Stimulated activated CD8-positive, alpha-beta memory T cell treated with anti-CD3 and anti-CD28 coated beads, Interleukin-12 subunit alpha, Interleukin-12 subunit beta, amount 100 ng/mL, for 1 hour (primary cell): ENCODE data around the gene BICDL2.

Experiments used
- DNase-seq: peaks from one replicate; pipeline ENCODE4 v3.0.0-alpha.2; 2020; ENCODE audit warnings: low read depth

BICDL2 gene

GRCh38 chr16:3023669-3024478 is 12.9 kb downstream of the BICDL2 start, which contains the start of the genes HCFC1R1 and THOC6:
Gene HCFC1R1 (minus strand): TSS chr16:3023942. CDS start chr16:3023941, 1 bp downstream.
Gene THOC6 (plus strand): TSS chr16:3024035. CDS start chr16:3024327, 292 bp downstream.
- DNase-seq, result peak; percentile 90

DNA sequence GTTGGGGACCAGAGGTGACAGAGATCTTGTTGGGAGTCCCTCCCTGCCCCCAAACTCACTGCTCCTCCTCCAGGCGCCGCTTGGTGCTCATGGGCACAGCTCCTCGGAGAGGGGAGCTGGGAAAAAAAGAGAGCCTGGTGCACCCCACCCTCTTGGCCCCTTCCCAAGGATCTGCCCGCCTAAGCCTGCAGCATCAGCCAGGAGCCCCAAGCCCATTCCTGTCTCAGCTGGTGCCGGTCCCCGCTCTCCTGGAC is 13.4 kb downstream of the BICDL2 start:
- no peak for DNase-seq

DNA sequence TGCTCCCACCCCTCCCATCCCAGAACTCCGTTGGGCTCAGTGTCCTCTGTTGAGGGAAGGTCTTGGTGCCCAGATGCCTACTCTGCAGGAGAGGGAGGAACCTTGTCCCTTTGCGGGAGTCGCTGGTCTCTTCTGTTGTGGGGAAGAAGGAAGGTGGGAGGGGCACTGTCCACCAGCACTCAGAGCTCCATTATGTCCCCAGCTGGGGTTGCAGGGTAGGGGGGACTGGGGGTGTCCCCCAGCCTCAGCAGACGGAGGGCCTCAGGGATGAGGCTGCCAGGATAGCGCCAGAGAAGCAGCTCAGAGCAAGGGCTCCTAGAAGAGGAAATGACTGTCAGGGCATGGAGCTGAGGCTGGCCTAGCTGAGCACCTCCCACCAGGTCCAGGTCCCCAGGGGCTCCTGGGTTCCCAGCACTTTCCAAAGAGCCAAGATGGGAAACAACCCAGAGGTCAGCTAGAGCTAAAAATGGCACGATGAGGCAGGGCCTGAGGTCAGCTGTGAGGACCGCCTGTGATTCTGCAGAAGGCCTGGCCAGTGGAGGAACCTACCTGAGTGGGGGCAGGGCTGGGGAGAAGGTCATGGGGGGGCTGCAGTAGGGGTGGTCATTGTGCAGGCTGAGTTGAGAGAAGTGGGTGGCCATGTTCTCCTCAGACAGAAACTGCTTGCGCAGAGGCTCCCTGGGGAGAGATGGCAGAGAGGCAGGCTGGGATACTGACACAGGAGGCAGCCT is 13.9 kb downstream of the BICDL2 start:
- DNase-seq, result no peak

DNA sequence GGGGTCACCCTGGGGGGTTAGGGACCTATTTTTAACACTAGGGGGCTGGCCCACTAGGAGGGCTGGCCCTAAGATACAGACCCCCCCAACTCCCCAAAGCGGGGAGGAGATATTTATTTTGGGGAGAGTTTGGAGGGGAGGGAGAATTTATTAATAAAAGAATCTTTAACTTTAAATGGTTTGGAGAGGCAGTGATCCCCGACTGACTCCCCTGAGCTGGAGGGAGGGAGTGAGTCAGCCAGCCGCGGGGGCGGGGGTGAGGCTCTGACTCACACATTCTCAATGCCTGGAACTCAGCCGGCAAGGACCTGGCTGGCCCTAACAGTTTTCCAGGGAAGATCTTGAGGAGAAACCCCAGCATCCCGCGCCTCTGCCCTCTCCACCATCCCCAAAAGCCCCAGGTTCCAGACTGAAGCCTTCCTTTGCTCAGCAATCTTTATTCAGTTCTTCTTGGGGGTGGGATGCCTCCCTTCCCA is 14.5 kb downstream of the BICDL2 start:
- DNase-seq, result peak; percentile 86

- peak; percentile 62 for DNase-seq
These were observed 15.1 kb downstream of the BICDL2 start for GRCh38 chr16:3021449-3022207.

- peak; percentile 52 for DNase-seq
These were observed 15.9 kb downstream of the BICDL2 start for GRCh38 chr16:3020604-3021448.

- DNase-seq, result peak; percentile 50
These were observed 16.5 kb downstream of the BICDL2 start, which contains the start of gene TNFRSF12A for GRCh38 chr16:3020247-3020603. Gene TNFRSF12A (plus strand): TSS chr16:3020368. CDS start chr16:3020398, 30 bp downstream.

DNA sequence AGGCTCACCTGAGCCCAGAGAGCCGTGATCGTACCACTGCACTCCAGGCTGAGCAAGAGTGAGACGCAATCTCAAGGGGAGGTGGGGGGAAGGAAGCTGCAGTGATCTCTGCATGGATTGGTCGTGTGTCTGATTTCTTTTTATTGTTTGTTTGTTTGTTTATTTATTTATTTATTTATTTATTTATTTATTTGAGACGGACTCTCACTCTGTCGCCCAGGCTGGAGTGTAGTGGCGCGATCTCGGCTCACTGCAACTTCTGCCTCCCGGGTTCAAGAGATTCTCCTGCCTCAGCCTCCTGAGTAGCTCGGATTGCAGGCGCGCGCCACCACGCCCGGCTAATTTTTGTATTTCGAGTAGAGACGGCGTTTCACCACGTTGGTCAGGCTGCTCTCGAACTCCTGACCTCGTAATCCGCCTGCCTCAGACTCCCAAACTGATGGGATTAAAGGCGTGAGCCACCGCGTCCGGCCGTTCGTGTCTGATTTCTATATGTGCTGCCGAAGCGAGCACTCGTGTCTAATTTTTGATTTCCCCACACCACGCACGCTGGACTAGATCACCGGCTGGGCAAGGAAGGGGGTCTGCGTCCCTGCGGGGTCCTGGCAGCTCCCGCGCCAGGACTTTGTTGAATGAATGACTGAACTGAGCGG is 17.0 kb downstream of the BICDL2 start:
- no peak for DNase-seq

DNA sequence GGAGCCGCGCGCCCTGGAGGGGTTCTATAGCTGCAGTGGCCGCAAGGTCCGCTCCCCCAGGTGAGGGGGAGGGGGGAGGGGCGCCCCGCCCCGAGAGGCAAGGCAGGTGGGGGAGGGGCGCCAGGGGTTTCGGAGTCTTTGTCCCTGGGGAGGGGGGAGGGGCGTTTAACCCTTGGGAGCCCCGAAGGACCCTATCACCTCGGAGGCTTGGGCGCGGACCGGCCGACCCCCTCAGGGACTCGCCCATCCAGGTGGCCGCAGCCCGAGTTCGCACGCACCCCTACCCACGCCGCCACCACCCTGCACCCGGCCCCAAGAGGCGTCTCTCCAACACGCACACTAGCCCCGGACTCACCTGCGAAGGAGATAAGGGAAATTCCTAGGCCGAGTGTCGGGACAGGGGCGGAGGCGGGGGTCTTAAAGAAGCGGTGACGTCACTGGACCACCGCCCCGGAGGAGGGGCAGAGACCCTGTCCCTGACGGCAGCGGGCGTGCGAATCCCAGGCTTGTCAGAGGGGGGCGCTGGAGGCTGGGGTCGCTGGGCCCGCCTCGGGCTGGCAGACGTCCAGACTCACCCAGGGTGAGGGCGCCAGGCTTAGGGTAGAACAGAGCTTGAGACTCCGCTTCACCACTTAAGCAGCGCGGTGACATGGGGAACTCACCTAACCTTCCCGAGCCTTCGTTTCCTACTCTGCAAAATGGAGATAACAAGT is 18.8 kb downstream of the BICDL2 start, which contains the start of gene CLDN6:
TSS of gene CLDN6 (minus strand) at position 390 of the 713 bp plus-strand sequence. CDS start 2,162 bp downstream, outside the sequence.
- no peak for DNase-seq

DNA sequence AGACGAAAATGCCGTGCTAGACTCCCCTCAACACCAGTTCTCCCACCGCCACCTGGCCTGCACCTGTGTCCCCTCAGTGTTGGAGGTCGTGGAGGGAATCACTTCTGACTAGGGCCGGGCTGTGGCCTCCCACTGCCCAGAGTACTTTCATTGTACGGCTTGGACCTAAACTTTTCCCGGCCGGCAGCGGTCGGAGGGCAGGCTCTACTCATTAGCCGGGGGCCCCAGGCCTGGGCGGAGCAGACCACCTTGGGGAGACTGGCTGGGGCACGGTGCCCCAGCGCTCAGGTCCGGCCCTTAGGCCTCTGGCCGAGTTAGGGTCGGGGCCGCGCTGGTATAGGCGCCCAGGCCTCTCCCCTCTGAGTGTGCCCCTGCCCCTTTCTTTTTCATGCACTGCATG is 19.4 kb downstream of the BICDL2 start:
- DNase-seq, result no peak

GRCh38 chr16:3015865-3016521 is 20.8 kb downstream of the BICDL2 start:
- DNase-seq, result no peak

DNA sequence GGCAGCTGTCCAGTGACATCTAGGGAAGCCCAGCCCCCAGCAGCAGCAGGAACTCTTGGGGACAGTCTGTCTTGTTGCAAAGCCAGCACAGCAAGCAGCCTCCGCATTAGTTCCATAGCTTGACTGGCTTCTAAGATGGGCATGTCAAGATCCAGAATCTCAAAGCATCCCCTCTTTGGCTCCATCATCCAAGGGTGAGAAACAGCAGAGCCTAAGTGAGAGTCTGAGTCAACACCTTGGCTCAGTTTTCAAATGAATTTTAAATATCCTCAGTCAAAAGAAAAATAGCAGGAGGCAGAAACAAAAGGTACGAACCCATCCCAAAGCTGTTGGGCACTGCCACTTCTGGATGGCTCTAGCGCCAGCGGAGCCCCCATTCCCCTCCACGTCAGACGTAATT is 21.8 kb downstream of the BICDL2 start:
- no peak for DNase-seq

GRCh38 chr16:3013998-3014690 is 22.6 kb downstream of the BICDL2 start:
- no peak for DNase-seq

DNA sequence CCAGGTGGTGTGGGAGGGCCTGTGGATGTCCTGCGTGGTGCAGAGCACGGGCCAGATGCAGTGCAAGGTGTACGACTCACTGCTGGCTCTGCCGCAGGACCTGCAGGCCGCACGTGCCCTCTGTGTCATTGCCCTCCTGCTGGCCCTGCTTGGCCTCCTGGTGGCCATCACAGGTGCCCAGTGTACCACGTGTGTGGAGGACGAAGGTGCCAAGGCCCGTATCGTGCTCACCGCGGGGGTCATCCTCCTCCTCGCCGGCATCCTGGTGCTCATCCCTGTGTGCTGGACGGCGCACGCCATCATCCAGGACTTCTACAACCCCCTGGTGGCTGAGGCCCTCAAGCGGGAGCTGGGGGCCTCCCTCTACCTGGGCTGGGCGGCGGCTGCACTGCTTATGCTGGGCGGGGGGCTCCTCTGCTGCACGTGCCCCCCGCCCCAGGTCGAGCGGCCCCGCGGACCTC is 23.2 kb downstream of the BICDL2 start:
- no peak for DNase-seq

DNA sequence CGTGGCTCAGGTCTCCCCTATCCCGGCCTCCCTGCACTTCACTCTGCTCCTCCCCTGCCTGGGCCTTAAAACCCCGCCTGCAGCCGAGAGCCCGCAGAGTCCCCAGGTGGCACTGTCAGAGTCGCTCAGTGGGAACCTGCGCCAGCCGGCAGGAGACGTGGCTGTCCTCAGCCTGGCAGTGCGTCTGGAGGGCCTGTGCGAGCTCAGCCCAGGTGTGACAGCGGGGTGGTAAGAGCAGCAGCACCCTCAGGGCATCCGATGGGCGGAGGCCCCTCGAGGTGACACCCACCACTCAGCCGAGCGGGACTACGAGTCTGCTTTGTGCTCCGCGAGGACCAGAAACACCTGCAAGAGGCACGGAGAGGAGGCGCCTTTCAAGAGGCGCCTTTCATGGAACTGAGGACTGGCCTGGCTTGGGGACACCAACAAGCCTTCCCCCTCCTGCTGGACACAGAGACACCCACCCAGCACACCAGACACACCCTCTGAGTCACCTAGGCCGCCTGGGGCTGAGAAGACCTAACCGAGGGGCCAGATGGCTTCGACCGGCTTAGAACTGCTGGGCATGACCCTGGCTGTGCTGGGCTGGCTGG is 23.8 kb downstream of the BICDL2 start, which contains the start of gene CLDN9:
TSS of gene CLDN9 (plus strand) at position 96 of the 593 bp plus-strand sequence. CDS start at position 536, 440 bp downstream.
- no peak for DNase-seq

DNA sequence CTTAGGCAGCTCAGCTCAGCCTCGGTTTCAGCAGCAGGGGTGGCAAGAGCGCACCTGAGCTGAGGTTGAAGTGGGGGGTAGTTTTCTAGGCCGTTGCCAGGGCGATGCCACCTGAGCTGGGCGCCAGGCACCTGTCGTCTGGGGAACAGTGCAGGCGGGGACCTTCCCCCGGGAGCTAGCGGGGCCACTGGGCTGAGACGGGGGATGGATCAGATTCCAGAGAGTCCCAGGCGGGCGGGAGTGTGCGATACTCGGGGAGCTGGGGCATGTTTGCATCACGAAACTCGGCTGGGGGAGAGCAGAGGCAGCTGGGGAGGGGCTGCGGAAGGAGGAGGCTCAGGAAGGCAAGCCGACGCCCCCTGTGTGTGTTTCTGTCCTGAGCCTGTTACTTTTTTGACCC is 24.5 kb downstream of the BICDL2 start:
- DNase-seq, result no peak

DNA sequence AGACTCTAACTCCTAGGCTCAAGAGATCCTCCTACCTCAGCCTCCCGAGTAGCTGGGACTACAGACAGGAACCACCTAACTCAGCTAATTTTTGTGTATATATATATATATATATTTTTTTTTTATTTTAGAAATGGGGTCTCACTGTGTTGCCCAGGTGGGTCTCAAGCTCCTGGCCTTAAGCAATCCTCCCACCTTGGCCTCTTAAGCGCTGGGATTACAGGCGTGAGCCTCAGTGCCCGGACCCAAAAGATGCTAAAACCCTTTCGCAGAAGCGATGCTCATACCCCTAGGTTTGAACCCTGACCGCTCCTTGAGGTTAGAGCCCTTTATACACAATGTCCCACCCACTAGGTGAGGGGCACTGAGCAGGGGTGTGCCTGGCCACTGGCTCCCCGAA is 26.2 kb downstream of the BICDL2 start:
- no peak for DNase-seq
